GM19193 (cell line): Measurements from ENCODE around the gene DEF6.

ENCODE experiments used
- POLR2A ChIP-seq: IDR thresholded peaks from 4 replicates; pipeline ENCODE4 v1.6.1; 2011; ENCODE audit not compliant: insufficient read depth, insufficient read length; ENCODE audit errors: extremely low read depth

The DEF6 gene

GRCh38 chr6:35368038-35368887 is 70.6 kb downstream of the DEF6 start:
- no peak for TF ChIP-seq POLR2A

GRCh38 chr6:35370124-35370741 is 72.6 kb downstream of the DEF6 start:
- TF ChIP-seq POLR2A, result no peak

- no peak for TF ChIP-seq POLR2A
Observed at GRCh38 chr6:35370785-35371493, 73.3 kb downstream of the DEF6 start.
